Neural cell (in vitro differentiated cells): ENCODE measurements around the gene SLC18A2. TPM values are rescaled to one million over a fixed set of nuclear protein-coding genes. Genes with fewer than 3 reads are reported as not detected.

Source experiments
- H2AFZ ChIP-seq: fragments of 200-600, 300-800 bp; sonication (generic), shearing (Covaris generic); 2 replicates; pipeline ENCODE4 v1.6.0; 2014; ENCODE audit warnings: low read depth, mild to moderate bottlenecking, antibody characterized with exemption, low read length, moderate library complexity
- H3F3A ChIP-seq: fragments of 200-600 bp; shearing (Covaris generic); 2 replicates; pipeline ENCODE4 v1.6.1; 2016; ENCODE audit warnings: mild to moderate bottlenecking, moderate library complexity, mixed read lengths, antibody characterized with exemption, low read length; ENCODE audit not compliant: insufficient read depth, poor library complexity, severe bottlenecking
- H3K27ac ChIP-seq: fragments of 200-600, 300-800 bp; sonication (generic), shearing (Covaris generic); 2 replicates; pipeline ENCODE4 v1.5.1; 2014; ENCODE audit warnings: mild to moderate bottlenecking, low read length, moderate library complexity
- H3K27me3 ChIP-seq: fragments of 300-800, 200-600 bp; sonication (generic), shearing (Covaris generic); 2 replicates; pipeline ENCODE4 v1.6.0; 2014; ENCODE audit warnings: mild to moderate bottlenecking, low read depth, low read length, moderate library complexity; ENCODE audit not compliant: insufficient read depth
- H3K36me3 ChIP-seq: fragments of 300-800, 200-600 bp; sonication (generic), shearing (Covaris generic); 2 replicates; pipeline ENCODE4 v1.5.1; 2014; ENCODE audit warnings: mild to moderate bottlenecking, antibody characterized with exemption, low read length, moderate library complexity; ENCODE audit not compliant: insufficient read depth
- H3K4me2 ChIP-seq: fragments of 300-800, 200-600 bp; sonication (generic), shearing (Covaris generic); 2 replicates; pipeline ENCODE4 v1.6.0; 2014; ENCODE audit warnings: mild to moderate bottlenecking, low read length
- H3K4me3 ChIP-seq: fragments of 300-800, 200-600 bp; sonication (generic), shearing (Covaris generic); 2 replicates; pipeline ENCODE4 v1.5.1; 2014; ENCODE audit warnings: mild to moderate bottlenecking, low read length, moderate library complexity
- H3K79me2 ChIP-seq: fragments of 200-600 bp; shearing (Covaris generic); replicated peaks from 2 replicates; pipeline ENCODE4 v1.6.0; 2014; ENCODE audit warnings: mild to moderate bottlenecking, low read length, moderate library complexity; ENCODE audit not compliant: insufficient read depth
- H3K9ac ChIP-seq: fragments of 300-800, 200-600 bp; sonication (generic), shearing (Covaris generic); 2 replicates; pipeline ENCODE4 v1.6.1; 2016; ENCODE audit warnings: mild to moderate bottlenecking, low read length, mixed read lengths
- H3K9me2 ChIP-seq: fragments of 200-600 bp; shearing (Covaris generic); 2 replicates; pipeline ENCODE4 v1.6.1; 2016; ENCODE audit warnings: mild to moderate bottlenecking, low read length, mixed read lengths; ENCODE audit not compliant: insufficient read depth
- H3K9me3 ChIP-seq: fragments of 200-600, 300-800 bp; sonication (generic), shearing (Covaris generic); 2 replicates; pipeline ENCODE4 v1.6.1; 2016; ENCODE audit warnings: mild to moderate bottlenecking, mixed run types, low read length, moderate library complexity, mixed read lengths
- H4K20me1 ChIP-seq: fragments of 200-600 bp; shearing (Covaris generic); 2 replicates; pipeline ENCODE4 v1.6.1; 2016; ENCODE audit warnings: mild to moderate bottlenecking, mixed run types; ENCODE audit not compliant: insufficient read depth
- CTCF ChIP-seq: fragments of 450-650 bp; IDR thresholded peaks from 2 replicates; pipeline ENCODE4 v1.5.1; 2014; ENCODE audit warnings: antibody characterized with exemption, mild to moderate bottlenecking, moderate library complexity; ENCODE audit not compliant: poor library complexity, severe bottlenecking
- EP300 ChIP-seq: fragments of 450-650 bp; conservative IDR thresholded peaks from 2 replicates; pipeline ENCODE4 v1.6.1; 2014; ENCODE audit warnings: antibody characterized with exemption, mild to moderate bottlenecking, moderate library complexity; ENCODE audit not compliant: poor library complexity, severe bottlenecking
- EZH2 ChIP-seq: fragments of 200-600, 300-800 bp; shearing (Covaris generic), sonication (generic); IDR thresholded peaks from 2 replicates; pipeline ENCODE4 v1.6.1; 2014; ENCODE audit warnings: antibody characterized with exemption, low read length, borderline replicate concordance, mild to moderate bottlenecking; ENCODE audit not compliant: insufficient read depth, poor library complexity, severe bottlenecking
- MXI1 ChIP-seq: fragments of 450-650 bp; conservative IDR thresholded peaks from 2 replicates; pipeline ENCODE4 v1.6.1; 2014; ENCODE audit warnings: antibody characterized with exemption, mild to moderate bottlenecking; ENCODE audit not compliant: poor library complexity, severe bottlenecking
- POLR2AphosphoS5 ChIP-seq: IDR thresholded peaks from 2 replicates; pipeline ENCODE4 v1.6.1; 2012
- RAD21 ChIP-seq: fragments of 450-650 bp; conservative IDR thresholded peaks from 2 replicates; pipeline ENCODE4 v1.6.1; 2014; ENCODE audit warnings: antibody characterized with exemption, mild to moderate bottlenecking, moderate library complexity
- SMC3 ChIP-seq: fragments of 450-650 bp; conservative IDR thresholded peaks from 2 replicates; pipeline ENCODE4 v1.6.1; 2014; ENCODE audit warnings: antibody characterized with exemption, mild to moderate bottlenecking, moderate library complexity; ENCODE audit not compliant: poor library complexity
- TAF1 ChIP-seq: IDR thresholded peaks from 2 replicates; pipeline ENCODE4 v1.6.1; 2012; ENCODE audit warnings: low read depth
- polyA plus RNA-seq: library from polyadenylated mRNA; depleted of rRNA; stranded (reverse); fragments of >200 nt; gene quantifications from 2 replicates; pipeline ENCODE4 v1.2.3, GENCODE V29; 2014
- TF ChIP-seq, protein P1 (sequence below): IDR thresholded peaks from 2 replicates; pipeline ENCODE4 v1.6.1; 2012; ENCODE audit warnings: borderline replicate concordance

SLC18A2 gene
- polyA plus RNA-seq, 1 donor from 2014 or later = 0.05 TPM

- no peak overlapping the region for H3K4me2 ChIP-seq
- H2AFZ ChIP-seq = no peak overlapping the region
- no peaks in the 10 kb centered on the region for H3F3A ChIP-seq
- H3K27ac ChIP-seq = no peak overlapping the region
- H3K9ac ChIP-seq = no peak overlapping the region
- no peak overlapping the region for H3K4me3 ChIP-seq
- TF ChIP-seq MXI1 = no peak
- TF ChIP-seq TAF1 = no peak
- TF ChIP-seq, protein P1, sequence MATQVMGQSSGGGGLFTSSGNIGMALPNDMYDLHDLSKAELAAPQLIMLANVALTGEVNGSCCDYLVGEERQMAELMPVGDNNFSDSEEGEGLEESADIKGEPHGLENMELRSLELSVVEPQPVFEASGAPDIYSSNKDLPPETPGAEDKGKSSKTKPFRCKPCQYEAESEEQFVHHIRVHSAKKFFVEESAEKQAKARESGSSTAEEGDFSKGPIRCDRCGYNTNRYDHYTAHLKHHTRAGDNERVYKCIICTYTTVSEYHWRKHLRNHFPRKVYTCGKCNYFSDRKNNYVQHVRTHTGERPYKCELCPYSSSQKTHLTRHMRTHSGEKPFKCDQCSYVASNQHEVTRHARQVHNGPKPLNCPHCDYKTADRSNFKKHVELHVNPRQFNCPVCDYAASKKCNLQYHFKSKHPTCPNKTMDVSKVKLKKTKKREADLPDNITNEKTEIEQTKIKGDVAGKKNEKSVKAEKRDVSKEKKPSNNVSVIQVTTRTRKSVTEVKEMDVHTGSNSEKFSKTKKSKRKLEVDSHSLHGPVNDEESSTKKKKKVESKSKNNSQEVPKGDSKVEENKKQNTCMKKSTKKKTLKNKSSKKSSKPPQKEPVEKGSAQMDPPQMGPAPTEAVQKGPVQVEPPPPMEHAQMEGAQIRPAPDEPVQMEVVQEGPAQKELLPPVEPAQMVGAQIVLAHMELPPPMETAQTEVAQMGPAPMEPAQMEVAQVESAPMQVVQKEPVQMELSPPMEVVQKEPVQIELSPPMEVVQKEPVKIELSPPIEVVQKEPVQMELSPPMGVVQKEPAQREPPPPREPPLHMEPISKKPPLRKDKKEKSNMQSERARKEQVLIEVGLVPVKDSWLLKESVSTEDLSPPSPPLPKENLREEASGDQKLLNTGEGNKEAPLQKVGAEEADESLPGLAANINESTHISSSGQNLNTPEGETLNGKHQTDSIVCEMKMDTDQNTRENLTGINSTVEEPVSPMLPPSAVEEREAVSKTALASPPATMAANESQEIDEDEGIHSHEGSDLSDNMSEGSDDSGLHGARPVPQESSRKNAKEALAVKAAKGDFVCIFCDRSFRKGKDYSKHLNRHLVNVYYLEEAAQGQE = no peak
- TF ChIP-seq EP300 = no peak
- TF ChIP-seq CTCF = no peak
- TF ChIP-seq SMC3 = no peak
- no peak for TF ChIP-seq RAD21
- TF ChIP-seq EZH2 = no peak
- no peak for TF ChIP-seq POLR2AphosphoS5
- no peaks in the 10 kb centered on the region for H4K20me1 ChIP-seq
- no peaks in the 10 kb centered on the region for H3K27me3 ChIP-seq
- H3K9me3 ChIP-seq = no peaks in the 10 kb centered on the region
- no peaks in the 10 kb centered on the region for H3K36me3 ChIP-seq
- H3K9me2 ChIP-seq = no peaks in the 10 kb centered on the region
- H3K79me2 ChIP-seq = no peaks in the 10 kb centered on the region
These were observed 27.3 kb downstream of the SLC18A2 start for GRCh38 chr10:117268258-117268657.

GRCh38 chr10:117268907-117269306 lies 28.0 kb downstream of the SLC18A2 start:
- Histone ChIP-seq H3K36me3 (no peaks in the 10 kb centered on the region), H3F3A (no peaks in the 10 kb centered on the region), H3K27ac (no peak overlapping the region), H3K79me2 (no peaks in the 10 kb centered on the region), H3K9me2 (no peaks in the 10 kb centered on the region), H3K9ac (no peak overlapping the region), H3K4me2 (no peak overlapping the region), H4K20me1 (no peaks in the 10 kb centered on the region), H3K27me3 (no peaks in the 10 kb centered on the region), H2AFZ (no peak overlapping the region), H3K4me3 (no peak overlapping the region), H3K9me3 (no peaks in the 10 kb centered on the region)
- no peak for TF ChIP-seq RAD21
- no peak for TF ChIP-seq SMC3
- TF ChIP-seq EZH2 = no peak
- TF ChIP-seq TAF1 = no peak
- TF ChIP-seq, protein P1 = no peak
